ENCODE measurements around the gene CDC20. TPM values are rescaled to one million over a fixed set of nuclear protein-coding genes. Genes with fewer than 3 reads are reported as not detected.

The CDC20 gene
- total and polyA plus RNA-seq, 2 of the 8 experiments (the other 6 are each of a cell fraction or from before 2014, with no cell fraction given), result 214 to 221 TPM

DNA sequence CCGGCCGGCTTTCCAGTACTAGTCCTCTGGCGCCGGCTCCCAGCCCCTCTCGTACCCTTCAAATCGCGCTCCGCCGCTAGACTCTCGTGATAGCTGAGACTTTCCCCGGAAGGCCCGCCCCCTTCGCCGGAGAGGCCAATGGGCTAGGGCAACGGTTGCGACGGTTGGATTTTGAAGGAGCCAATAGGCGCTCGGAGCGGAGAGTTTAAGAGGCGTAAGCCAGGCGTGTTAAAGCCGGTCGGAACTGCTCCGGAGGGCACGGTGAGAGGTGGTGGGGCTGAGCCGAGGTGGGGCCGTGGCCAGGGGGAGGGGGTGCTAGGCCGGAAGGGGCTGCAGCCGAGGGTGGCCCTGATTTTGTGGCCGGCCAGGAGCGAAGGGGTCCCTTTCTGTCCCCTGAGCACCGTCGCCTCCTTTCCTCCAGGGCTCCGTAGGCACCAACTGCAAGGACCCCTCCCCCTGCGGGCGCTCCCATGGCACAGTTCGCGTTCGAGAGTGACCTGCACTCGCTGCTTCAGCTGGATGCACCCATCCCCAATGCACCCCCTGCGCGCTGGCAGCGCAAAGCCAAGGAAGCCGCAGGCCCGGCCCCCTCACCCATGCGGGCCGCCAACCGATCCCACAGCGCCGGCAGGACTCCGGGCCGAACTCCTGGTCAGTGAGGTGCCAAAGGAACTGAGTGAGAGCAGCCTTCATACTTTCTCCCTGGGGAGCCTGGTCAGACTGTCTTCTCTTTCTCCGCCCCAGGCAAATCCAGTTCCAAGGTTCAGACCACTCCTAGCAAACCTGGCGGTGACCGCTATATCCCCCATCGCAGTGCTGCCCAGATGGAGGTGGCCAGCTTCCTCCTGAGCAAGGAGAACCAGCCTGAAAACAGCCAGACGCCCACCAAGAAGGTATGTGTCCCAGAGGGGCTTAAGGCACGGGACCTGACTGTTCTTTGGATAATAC is at the start of gene CDC20 (continued):
- TF ChIP-seq CHD1 (IDR thresholded peaks at IDR 0.05; ENCODE audit: low read depth, low read length) (no peak), RAD21 (IDR thresholded peaks at IDR 0.05 in 1 of 2, conservative IDR thresholded peaks at IDR 0.05 in 1 of 2; ENCODE audit: low read depth in 2 of 2, low read length in 2 of 2) (no peak), NRF1 (IDR thresholded peaks at IDR 0.05; ENCODE audit: low read depth, low read length) (no peak), CEBPB (IDR thresholded peaks at IDR 0.05; ENCODE audit: low read depth, low read length) (no peak), SP4 (IDR thresholded peaks at IDR 0.05; ENCODE audit: low read length) (no peak)
- TF ChIP-seq, protein P1, sequence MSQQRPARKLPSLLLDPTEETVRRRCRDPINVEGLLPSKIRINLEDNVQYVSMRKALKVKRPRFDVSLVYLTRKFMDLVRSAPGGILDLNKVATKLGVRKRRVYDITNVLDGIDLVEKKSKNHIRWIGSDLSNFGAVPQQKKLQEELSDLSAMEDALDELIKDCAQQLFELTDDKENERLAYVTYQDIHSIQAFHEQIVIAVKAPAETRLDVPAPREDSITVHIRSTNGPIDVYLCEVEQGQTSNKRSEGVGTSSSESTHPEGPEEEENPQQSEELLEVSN (IDR thresholded peaks at IDR 0.05), result no peak

Measured in H1 (cell line).